ENCODE results near the gene CIBAR2. TPM values are rescaled to one million over a fixed set of nuclear protein-coding genes. Genes with fewer than 3 reads are reported as not detected.

CIBAR2 gene
- total RNA-seq, 1 experiment from 2014 or later = not detected

- Histone ChIP-seq H3K14ac (ENCODE audit: insufficient read depth, low read length) (no peak overlapping the region), H2BK12ac (ENCODE audit: insufficient read length, low read depth, low read length) (no peak overlapping the region), H3T11ph (ENCODE audit: low read length) (no peak overlapping the region), H3K27ac (ENCODE audit: insufficient read length, low read depth, low read length) (no peak overlapping the region), H4K5ac (ENCODE audit: insufficient read length, low read depth, low read length) (no peak overlapping the region), H3K4me2 (ENCODE audit: insufficient read depth, insufficient read length, low read length) (no peak overlapping the region), H3K23me2 (ENCODE audit: insufficient read length, low read depth, low read length, poor library complexity, severe bottlenecking) (no peaks in the 10 kb centered on the region), H2BK120ac (ENCODE audit: low read depth, low read length, poor library complexity, severe bottlenecking) (no peak overlapping the region), H3K4ac (ENCODE audit: low read depth, low read length) (no peak overlapping the region), H3K23ac (ENCODE audit: insufficient read length, low read depth, low read length) (no peak overlapping the region), H4K8ac (replicated peaks; ENCODE audit: insufficient read length, low read depth, low read length) (no peak overlapping the region), H2BK5ac (ENCODE audit: insufficient read length, low read length) (no peak overlapping the region), H2AK5ac (ENCODE audit: insufficient read length, low read length) (no peak overlapping the region), H3K79me2 (ENCODE audit: insufficient read depth, low read length) (no peaks in the 10 kb centered on the region), H2AFZ (ENCODE audit: low read length) (no peak overlapping the region), H3K27me3 (ENCODE audit: insufficient read depth, low read length) (peaks cover 7% of the 10 kb centered on the region; the same call in 1 of the 2 replicates), H4K20me1 (ENCODE audit: control insufficient read depth, insufficient read depth, insufficient read length) (no peaks in the 10 kb centered on the region), H3K18ac (ENCODE audit: insufficient read length, low read depth, low read length) (no peak overlapping the region), H2BK15ac (ENCODE audit: low read depth, low read length) (no peak overlapping the region), H3K4me1 (ENCODE audit: insufficient read depth, low read length) (no peaks in the 10 kb centered on the region), H3K9ac (ENCODE audit: extremely low read depth, insufficient read length, low read length) (no peak overlapping the region), H2BK20ac (ENCODE audit: low read depth, low read length, poor library complexity, severe bottlenecking) (no peak overlapping the region), H4K91ac (ENCODE audit: insufficient read length, low read depth, low read length) (no peak overlapping the region), H3K9me3 (ENCODE audit: control insufficient read depth, low read depth, low read length) (no peaks in the 10 kb centered on the region), H3K79me1 (ENCODE audit: insufficient read depth, low read depth, low read length, poor library complexity, severe bottlenecking) (no peaks in the 10 kb centered on the region), H3K56ac (ENCODE audit: insufficient read length, low read depth, low read length) (no peak overlapping the region)
- H3K4me3 Mint-ChIP-seq = no peak overlapping the region
- no peak for DNase-seq
- TF ChIP-seq CTCF (conservative IDR thresholded peaks at IDR 0.05) = no peak
- peaks cover 35 to 37% of the 10 kb centered on the region in 2 experiments for H3K4me1 Mint-ChIP-seq
- no peaks in the 10 kb centered on the region for H3K9me3 Mint-ChIP-seq
- peaks cover 1 to 18% (median 10%) of the 10 kb centered on the region in 3 experiments; a peak in 5 of 7 replicates for H3K36me3 Mint-ChIP-seq (ENCODE audit: insufficient read depth in 1 of 3, low read depth in 3 of 3)
- H3K27ac Mint-ChIP-seq = no peak overlapping the region
- WGBS (ENCODE audit: extremely low coverage, insufficient read length, low lambda C conversion rate) = no CpG with 5 or more reads among the region's 10 CpGs
- H3K27me3 Mint-ChIP-seq (ENCODE audit: low read depth) = peaks cover 70% of the 10 kb centered on the region
Measured at GRCh38 chr16:85077039-85077438, 35.2 kb downstream of the CIBAR2 start.

All from H9 (cell line).